K562 (cell line): Measurements from ENCODE around the gene SPRN. TPM values are rescaled to one million over a fixed set of nuclear protein-coding genes. Genes with fewer than 3 reads are reported as not detected.

Source experiments
- ATAC-seq: fragments of 200-7000 bp; cut with Tn5 transposase; 3 replicates; pipeline ENCODE4 v1.9.1; 2020; ENCODE audit warnings: moderate library complexity
- BruUV-seq: library from RNA; stranded (reverse); fragments of 400-500 nt; replicated peaks from 2 replicates; lab custom pipeline; 2021; lab: Mats Ljungman, UMichigan
- CTCF ChIA-PET: fragments of 300-600 bp; formaldehyde crosslinking; extraction: SDS; loops from one replicate; lab custom pipeline; 2021; ENCODE audit warnings: low intra/inter-chr PET ratio; lab: Yijun Ruan, JAX
- POLR2A ChIA-PET: fragments of 300-600, 350-650 bp; sonication (Branson Sonifier 250); formaldehyde crosslinking; extraction: SDS; loops from one replicate; lab custom pipeline; 2021; ENCODE audit warnings: antibody characterized with exemption, inconsistent platforms; lab: Yijun Ruan, JAX
- DNase-seq, 4 experiments: peaks; one replicate each; pipeline versions ENCODE4 v3.0.0 to v3.0.0-alpha.2; 2011 to 2018; ENCODE audit warnings: low spot score in 3 of 4, mixed read lengths in 3 of 4; ENCODE audit errors: extremely low read depth in 1 of 4
- FAIRE-seq: peaks from 2 replicates; lab custom pipeline; 2011; peaks lifted over from hg19 to GRCh38; lab: Jason Lieb, UNC
- H2AFZ ChIP-seq: 2 replicates; pipeline ENCODE4 v1.6.0; 2011; ENCODE audit warnings: low read depth, low read length, control low read depth, inconsistent platforms
- H3K27ac ChIP-seq: fragments of 200-600 bp; 3 replicates; pipeline ENCODE4 v1.8.0; 2011; ENCODE audit warnings: low read depth, mild to moderate bottlenecking, control low read depth, inconsistent platforms, low read length, moderate library complexity, mixed read lengths; ENCODE audit errors: extremely low read depth
- H3K27me3 ChIP-seq, 2 experiments: fragments of 300-600 bp in 1 of 2; 2 replicates in 1 of 2; 3 replicates in 1 of 2; pipeline versions ENCODE4 v1.6.0 to v1.8.0; 2011; ENCODE audit warnings: inconsistent platforms in 2 of 2, low read length in 2 of 2, mild to moderate bottlenecking in 1 of 2, mixed read lengths in 1 of 2, moderate library complexity in 1 of 2; ENCODE audit not compliant: control insufficient read depth in 2 of 2, insufficient read depth in 2 of 2
- H3K36me3 ChIP-seq: fragments of 300-600 bp; 3 replicates; pipeline ENCODE4 v1.8.0; 2011; ENCODE audit warnings: mild to moderate bottlenecking, low read length, inconsistent platforms; ENCODE audit not compliant: control insufficient read depth, insufficient read depth
- H3K4me1 ChIP-seq, 2 experiments: fragments of 200-600 bp in 1 of 2; replicated peaks in 1 of 2; 2 replicates in 1 of 2; 3 replicates in 1 of 2; pipeline versions ENCODE4 v1.5.1 to v1.8.0; 2011; ENCODE audit warnings: inconsistent platforms in 2 of 2, low read length in 2 of 2, mild to moderate bottlenecking in 1 of 2, mixed read lengths in 1 of 2, moderate library complexity in 1 of 2; ENCODE audit not compliant: control insufficient read depth in 2 of 2, insufficient read depth in 2 of 2
- H3K4me2 ChIP-seq: 2 replicates; pipeline ENCODE4 v1.6.1; 2011; ENCODE audit warnings: low read length, control low read depth, inconsistent platforms, mixed read lengths; ENCODE audit not compliant: insufficient read depth
- H3K4me3 ChIP-seq: fragments of 200-600 bp; sonication (generic), shearing (Covaris generic); 2 replicates; pipeline ENCODE4 v1.5.1; 2016; ENCODE audit warnings: control low read depth, inconsistent platforms
- H3K79me2 ChIP-seq: fragments of 200-600 bp; 3 replicates; pipeline ENCODE4 v1.8.0; 2011; ENCODE audit warnings: low read length, inconsistent platforms; ENCODE audit not compliant: control insufficient read depth, insufficient read depth
- H3K9ac ChIP-seq, 2 experiments: 2 replicates each; pipeline versions ENCODE4 v1.6.0 to v1.6.1; 2011; ENCODE audit warnings: low read depth in 2 of 2, low read length in 2 of 2, control low read depth in 1 of 2, inconsistent platforms in 1 of 2, mild to moderate bottlenecking in 1 of 2, mixed read lengths in 1 of 2; ENCODE audit not compliant: insufficient read depth in 1 of 2
- H3K9me1 ChIP-seq: one replicate; pipeline ENCODE4 v1.6.0; 2011; ENCODE audit warnings: inconsistent platforms, mild to moderate bottlenecking, low read length, moderate library complexity; ENCODE audit not compliant: control insufficient read depth, insufficient read depth
- H3K9me3 ChIP-seq: replicated peaks from 2 replicates; pipeline ENCODE4 v1.5.1; 2011; ENCODE audit warnings: low read depth, low read length, inconsistent platforms; ENCODE audit not compliant: control insufficient read depth, insufficient read depth
- H4K20me1 ChIP-seq: replicated peaks from 2 replicates; pipeline ENCODE4 v1.6.1; 2011; ENCODE audit warnings: low read length, inconsistent platforms, mixed read lengths; ENCODE audit not compliant: control insufficient read depth, insufficient read depth
- E2F5 ChIP-seq: sonication (generic); formaldehyde crosslinking; IDR thresholded peaks from 2 replicates; pipeline ENCODE4 v1.8.0; 2022; ENCODE audit warnings: mild to moderate bottlenecking, missing genetic modification reagents
- GTF2E2 ChIP-seq: fragments of 200-800 bp; sonication (Bioruptor generic); IDR thresholded peaks from 2 replicates; pipeline ENCODE4 v1.6.1; 2016; ENCODE audit warnings: missing genetic modification characterization, missing compliant biosample characterization
- HEY1 ChIP-seq: fragments of 250-450 bp; sonication (Bioruptor Pico); IDR thresholded peaks from 2 replicates; pipeline ENCODE4 v1.5.0; 2020; ENCODE audit warnings: mild to moderate bottlenecking, moderate library complexity, borderline replicate concordance
- HNRNPH1 ChIP-seq: fragments of 200-400 bp; formaldehyde crosslinking; optimal IDR thresholded peaks from 2 replicates; pipeline ENCODE3; 2017; ENCODE audit warnings: low read depth, mild to moderate bottlenecking, low read length, moderate library complexity
- MAX ChIP-seq: sonication (generic); formaldehyde crosslinking; IDR thresholded peaks from 2 replicates; pipeline ENCODE4 v1.9.0; 2022; ENCODE audit warnings: mild to moderate bottlenecking, missing genetic modification reagents
- PATZ1 ChIP-seq: fragments of 250-450 bp; sonication (Bioruptor Pico); IDR thresholded peaks from 2 replicates; pipeline ENCODE4 v1.5.0; 2020; ENCODE audit warnings: mild to moderate bottlenecking, borderline replicate concordance
- RAD51 ChIP-seq: fragments of 450-650 bp; IDR thresholded peaks from 2 replicates; pipeline ENCODE4 v1.7.1; 2016; ENCODE audit warnings: low read depth, mild to moderate bottlenecking, borderline replicate concordance
- RBM17 ChIP-seq: fragments of 200-400 bp; formaldehyde crosslinking; IDR thresholded peaks from 2 replicates; pipeline ENCODE4 v1.6.1; 2017; ENCODE audit warnings: low read depth, mild to moderate bottlenecking, low read length, borderline replicate concordance
- ZBTB1 ChIP-seq: sonication (generic); formaldehyde crosslinking; IDR thresholded peaks from 2 replicates; pipeline ENCODE4 v1.8.1; 2023; ENCODE audit warnings: missing genetic modification reagents, low read depth, mild to moderate bottlenecking, borderline replicate concordance
- ZNF224 ChIP-seq: sonication (generic); formaldehyde crosslinking; IDR thresholded peaks from 2 replicates; pipeline ENCODE4 v1.8.0; 2022; ENCODE audit warnings: mild to moderate bottlenecking, missing genetic modification reagents
- ZNF253 ChIP-seq: fragments of 250-450 bp; sonication (Bioruptor Pico); conservative IDR thresholded peaks from 2 replicates; pipeline ENCODE4 v1.6.1; 2021; ENCODE audit warnings: mild to moderate bottlenecking
- ZNF398 ChIP-seq: fragments of 250-450 bp; sonication (Bioruptor Pico); IDR thresholded peaks from 2 replicates; pipeline ENCODE4 v1.8.0; 2021; ENCODE audit warnings: moderate library complexity, mild to moderate bottlenecking, inconsistent platforms
- ZNF584 ChIP-seq: fragments of 200-800 bp; sonication (Bioruptor generic); IDR thresholded peaks from 2 replicates; pipeline ENCODE4 v1.6.1; 2016; ENCODE audit warnings: low read depth, mild to moderate bottlenecking, missing genetic modification characterization, missing compliant biosample characterization
- WGBS: fragments of 100-300 bp; shearing (Covaris generic); methylation state at CpG from one replicate; pipeline ENCODE4 v1.1.6; 2016; ENCODE audit warnings: low coverage, mixed read lengths; ENCODE audit not compliant: insufficient coverage; ENCODE audit errors: missing lambda C conversion rate; 5-methylcytosine and 5-hydroxymethylcytosine counted together
- in situ Hi-C: fragments of 300-500 bp; cut with MboI; formaldehyde crosslinking; loops from 4 replicates; pipeline ENCODE4 v1.15.0; 2018; ENCODE audit warnings: inconsistent platforms, mixed read lengths
- intact Hi-C: fragments of 100-400 bp; cut with micrococcal nuclease; formaldehyde crosslinking; loops from 2 replicates; pipeline ENCODE4 v1.14.2; 2022
- polyA plus RNA-seq, 8 experiments: library from polyadenylated mRNA; depleted of rRNA in 4 of 8; stranded (reverse) in 5 of 8; unstranded in 3 of 8; fragments of >200 nt; fragmentation: Nextera tagmentation in 2 of 8; fragmentation: Illumina TruSeq in 1 of 8; extraction: Ambion mirVana in 2 of 8; extraction: Trizol in 1 of 8; gene quantifications; 2 replicates each; pipeline versions ENCODE4 v1.2.1 to v1.2.3, GENCODE V29; 2011 to 2014; ENCODE audit warnings: inconsistent platforms in 1 of 8, missing spikeins in 1 of 8
- total RNA-seq, 7 experiments: library from RNA; depleted of rRNA in 6 of 7; stranded (reverse); fragments of >200 nt in 6 of 7; fragmentation: Illumina TruSeq in 2 of 7; extraction: Trizol in 2 of 7; gene quantifications; 2 replicates each; pipeline versions ENCODE4 v1.2.1 to v1.2.3, GENCODE V29; 2011 to 2021; ENCODE audit warnings: low replicate concordance in 1 of 7

Gene SPRN
- total and polyA plus RNA-seq, 9 of the 15 experiments (the other 6 are each of a cell fraction or from before 2014, with no cell fraction given) = 0.04 TPM; not detected in 8

- no peak overlapping the region for H3K4me3 ChIP-seq
- H4K20me1 ChIP-seq = no peaks in the 10 kb centered on the region
- DNase-seq (no peak), FAIRE-seq (no peak), ATAC-seq (no peak)
- no peak overlapping the region for H2AFZ ChIP-seq
- H3K9me3 ChIP-seq = peaks cover 4% of the 10 kb centered on the region; the same call in 1 of the 2 replicates
- intact Hi-C loops (no loop called here), in situ Hi-C loops (no loop called here)
- H3K4me1 ChIP-seq = peaks cover 0 to 12% of the 10 kb centered on the region in 2 experiments; a peak in 1 of 5 replicates
- CTCF ChIA-PET = no interaction called here
- POLR2A ChIA-PET = interaction anchor here (0.5 to 0.7 kb wide), 2 partner anchors 12 to 666 kb away, joined by 3 read pairs; no protein-coding TSS in a partner anchor
- WGBS = 42% methylated on average over 19 of the region's 22 CpGs
- H3K9ac ChIP-seq = no peak overlapping the region
- no peak overlapping the region for H3K4me2 ChIP-seq
- no peaks in the 10 kb centered on the region; a peak in 1 of 5 replicates for H3K27me3 ChIP-seq
- BruUV-seq = no TSS peak
- H3K36me3 ChIP-seq = no peaks in the 10 kb centered on the region
- no peaks in the 10 kb centered on the region for H3K9me1 ChIP-seq
- no peak overlapping the region for H3K27ac ChIP-seq
- no peaks in the 10 kb centered on the region for H3K79me2 ChIP-seq
- no peak for TF ChIP-seq HEY1 (CRISPR knock-in tag)
- no peak for TF ChIP-seq RAD51
- TF ChIP-seq ZNF584 (CRISPR knock-in tag) = no peak
- TF ChIP-seq RBM17 = no peak
- no peak for TF ChIP-seq HNRNPH1
- TF ChIP-seq PATZ1 = no peak
- no peak for TF ChIP-seq MAX
- no peak for TF ChIP-seq ZNF398 (CRISPR knock-in tag)
- TF ChIP-seq E2F5 = no peak
- TF ChIP-seq GTF2E2 (tag) = no peak
- no peak for TF ChIP-seq ZBTB1 (CRISPR knock-in tag)
- no peak for TF ChIP-seq ZNF224 (CRISPR knock-in tag)
- no peak for TF ChIP-seq ZNF253
- TF ChIP-seq, all 486 proteins: peak for 0
These were observed 20.9 kb upstream of the SPRN start for GRCh38 chr10:133445268-133445732.
